ENCODE results near the gene RETREG3.

The RETREG3 gene

GRCh38 chr17:42642336-42642735, 33.2 kb upstream of the RETREG3 start:
- Histone ChIP-seq H3F3A (ENCODE audit: insufficient read depth) (no peaks in the 10 kb centered on the region), H4K20me1 (ENCODE audit: low read depth, low read length) (no peaks in the 10 kb centered on the region), H3K4me2 (ENCODE audit: low read depth, low read length, poor library complexity, severe bottlenecking) (no peak overlapping the region), H2AFZ (ENCODE audit: low read depth, low read length, severe bottlenecking) (no peak overlapping the region), H3K79me2 (ENCODE audit: insufficient read depth, low read length) (no peaks in the 10 kb centered on the region), H3K9me2 (replicated peaks; ENCODE audit: insufficient read depth, low read length) (no peaks in the 10 kb centered on the region), H3K27ac (ENCODE audit: low read depth, low read length) (no peak overlapping the region), H3K9ac (ENCODE audit: low read length) (no peak overlapping the region), H3K4me3 (ENCODE audit: insufficient read depth, low read length, poor library complexity, severe bottlenecking) (no peak overlapping the region), H3K9me3 (ENCODE audit: insufficient read depth, low read length) (no peaks in the 10 kb centered on the region), H3K36me3 (ENCODE audit: low read length) (no peaks in the 10 kb centered on the region), H3K27me3 (ENCODE audit: low read length) (no peaks in the 10 kb centered on the region)
- TF ChIP-seq CTCF (IDR thresholded peaks at IDR 0.05; ENCODE audit: insufficient read depth, low read length, poor library complexity, severe bottlenecking): no peak
- no peak for TF ChIP-seq EZH2phosphoT487 (conservative IDR thresholded peaks at IDR 0.05; ENCODE audit: low read length)

GRCh38 chr17:42640121-42640520, 30.9 kb upstream of the RETREG3 start:
- Histone ChIP-seq H3K9ac (ENCODE audit: low read length) (no peak overlapping the region), H2AFZ (ENCODE audit: low read depth, low read length, severe bottlenecking) (no peak overlapping the region), H3K27ac (ENCODE audit: low read depth, low read length) (no peak overlapping the region), H3K4me3 (ENCODE audit: insufficient read depth, low read length, poor library complexity, severe bottlenecking) (no peak overlapping the region), H3K79me2 (ENCODE audit: insufficient read depth, low read length) (no peaks in the 10 kb centered on the region), H3K9me2 (replicated peaks; ENCODE audit: insufficient read depth, low read length) (no peaks in the 10 kb centered on the region), H3F3A (ENCODE audit: insufficient read depth) (no peaks in the 10 kb centered on the region), H3K9me3 (ENCODE audit: insufficient read depth, low read length) (no peaks in the 10 kb centered on the region), H4K20me1 (ENCODE audit: low read depth, low read length) (no peaks in the 10 kb centered on the region), H3K4me2 (ENCODE audit: low read depth, low read length, poor library complexity, severe bottlenecking) (no peak overlapping the region), H3K36me3 (ENCODE audit: low read length) (no peaks in the 10 kb centered on the region), H3K27me3 (ENCODE audit: low read length) (no peaks in the 10 kb centered on the region)
- no peak for TF ChIP-seq EZH2phosphoT487 (conservative IDR thresholded peaks at IDR 0.05; ENCODE audit: low read length)
- TF ChIP-seq CTCF (IDR thresholded peaks at IDR 0.05; ENCODE audit: insufficient read depth, low read length, poor library complexity, severe bottlenecking): no peak

- H3K4me2 ChIP-seq (ENCODE audit: low read depth, low read length, poor library complexity, severe bottlenecking): no peak overlapping the region
- no peak overlapping the region for H3K4me3 ChIP-seq (ENCODE audit: insufficient read depth, low read length, poor library complexity, severe bottlenecking)
- H3K9ac ChIP-seq (ENCODE audit: low read length): no peak overlapping the region
- H3K36me3 ChIP-seq (ENCODE audit: low read length): no peaks in the 10 kb centered on the region
- no peaks in the 10 kb centered on the region for H3K9me2 ChIP-seq (replicated peaks; ENCODE audit: insufficient read depth, low read length)
- H4K20me1 ChIP-seq (ENCODE audit: low read depth, low read length): no peaks in the 10 kb centered on the region
- H3F3A ChIP-seq (ENCODE audit: insufficient read depth): no peaks in the 10 kb centered on the region
- H3K27me3 ChIP-seq (ENCODE audit: low read length): no peaks in the 10 kb centered on the region
- no peaks in the 10 kb centered on the region for H3K9me3 ChIP-seq (ENCODE audit: insufficient read depth, low read length)
- TF ChIP-seq CTCF (IDR thresholded peaks at IDR 0.05; ENCODE audit: insufficient read depth, low read length, poor library complexity, severe bottlenecking) (no peak), EZH2phosphoT487 (conservative IDR thresholded peaks at IDR 0.05; ENCODE audit: low read length) (no peak)
- H3K27ac ChIP-seq (ENCODE audit: low read depth, low read length): no peak overlapping the region
- no peaks in the 10 kb centered on the region for H3K79me2 ChIP-seq (ENCODE audit: insufficient read depth, low read length)
- H2AFZ ChIP-seq (ENCODE audit: low read depth, low read length, severe bottlenecking): no peak overlapping the region
These were observed 30.4 kb upstream of the RETREG3 start for GRCh38 chr17:42639525-42640113.

Data from SU-DHL-6 (cell line).